NCI-H187 (cell line): ENCODE results near the gene MAFF.
"Not testable (repeated sequence)": the region's sequence is repeated elsewhere in the genome, so short reads cannot be mapped to it uniquely, and the experiment has no call there.

ENCODE experiments used
- DNase-seq, 2 experiments: peaks; one replicate each; lab custom pipeline; 2025; lab: John Stamatoyannopoulos, UW

MAFF gene

GRCh38 chr22:38223289-38223960 lies 21.6 kb downstream of the MAFF start:
- DNase-seq: no peak

- no peak for DNase-seq
These were observed 25.3 kb downstream of the MAFF start for GRCh38 chr22:38226853-38227649.

GRCh38 chr22:38228326-38228872 lies 26.6 kb downstream of the MAFF start:
- no peak for DNase-seq

GRCh38 chr22:38228873-38229740 lies 27.3 kb downstream of the MAFF start:
- DNase-seq: no peak

GRCh38 chr22:38230108-38230825 lies 28.5 kb downstream of the MAFF start:
- no peak for DNase-seq

- no peak for DNase-seq
These were observed 29.1 kb downstream of the MAFF start for GRCh38 chr22:38230916-38231315.

GRCh38 chr22:38232196-38232595 lies 30.4 kb downstream of the MAFF start:
- DNase-seq: no peak

GRCh38 chr22:38233427-38233826 lies 31.6 kb downstream of the MAFF start:
- DNase-seq: no peak

GRCh38 chr22:38233856-38234255 lies 32.1 kb downstream of the MAFF start:
- not testable (repeated sequence) for DNase-seq

GRCh38 chr22:38235240-38235850 lies 33.6 kb downstream of the MAFF start:
- DNase-seq: no peak

- DNase-seq: no peak
These were observed 35.0 kb downstream of the MAFF start for GRCh38 chr22:38236786-38237185.

- no peak for DNase-seq
These were observed 36.8 kb downstream of the MAFF start for GRCh38 chr22:38238519-38239071.

GRCh38 chr22:38239101-38239761 lies 37.4 kb downstream of the MAFF start:
- no peak for DNase-seq

- DNase-seq: no peak
These were observed 39.0 kb downstream of the MAFF start for GRCh38 chr22:38240734-38241252.

GRCh38 chr22:38243007-38243765 lies 41.4 kb downstream of the MAFF start:
- DNase-seq: peak; percentile 22 to 44

GRCh38 chr22:38244106-38244505 lies 42.3 kb downstream of the MAFF start:
- no peak for DNase-seq

- DNase-seq: no peak
These were observed 44.4 kb downstream of the MAFF start for GRCh38 chr22:38246046-38246658.

- DNase-seq: no peak
These were observed 44.9 kb downstream of the MAFF start for GRCh38 chr22:38246692-38247091.

GRCh38 chr22:38247713-38248112 lies 45.9 kb downstream of the MAFF start:
- DNase-seq: no peak
